Vagina (tissue), 2 donors: ENCODE data around the gene TMEM8B.

Experiments used
- CTCF ChIP-seq, 3 experiments: fragments of 450-650 bp in 2 of 3; fragments of 200-600 bp in 1 of 3; sonication (generic) in 1 of 3; IDR thresholded peaks; one replicate each; pipeline ENCODE4 v1.5.1; 2017 to 2019; ENCODE audit warnings: antibody characterized with exemption in 3 of 3, mild to moderate bottlenecking in 2 of 3, moderate library complexity in 2 of 3
- POLR2A ChIP-seq, 2 donors: fragments of 450-650 bp; IDR thresholded peaks; one replicate each; pipeline ENCODE4 v1.6.1; 2017; ENCODE audit warnings: antibody characterized with exemption in 2 of 2, mild to moderate bottlenecking in 2 of 2, moderate library complexity in 2 of 2
- POLR2AphosphoS5 ChIP-seq, 2 donors: sonication (generic); formaldehyde crosslinking; IDR thresholded peaks; one replicate each; pipeline ENCODE4 v1.9.0; 2017; ENCODE audit warnings: antibody characterized with exemption in 2 of 2, mild to moderate bottlenecking in 2 of 2, low read depth in 1 of 2; ENCODE audit not compliant: insufficient read depth in 1 of 2

- TF ChIP-seq CTCF (IDR thresholded peaks at IDR 0.05) = no peak
- TF ChIP-seq POLR2AphosphoS5 (IDR thresholded peaks at IDR 0.05; ENCODE audit: insufficient read depth in 1 of 2, low read depth in 1 of 2) = peak in 1 of 2 donors; percentile 79
- no peak for TF ChIP-seq POLR2A (IDR thresholded peaks at IDR 0.05)
These were observed 30.2 kb upstream of the TMEM8B start for GRCh38 chr9:35798658-35799374.
